TTC549 (cell line): ENCODE measurements around the gene MYO5B.

Source experiments
- FAIRE-seq: peaks from 2 replicates; lab custom pipeline; 2012; peaks lifted over from hg19 to GRCh38; lab: Jason Lieb, UNC

Gene MYO5B

DNA sequence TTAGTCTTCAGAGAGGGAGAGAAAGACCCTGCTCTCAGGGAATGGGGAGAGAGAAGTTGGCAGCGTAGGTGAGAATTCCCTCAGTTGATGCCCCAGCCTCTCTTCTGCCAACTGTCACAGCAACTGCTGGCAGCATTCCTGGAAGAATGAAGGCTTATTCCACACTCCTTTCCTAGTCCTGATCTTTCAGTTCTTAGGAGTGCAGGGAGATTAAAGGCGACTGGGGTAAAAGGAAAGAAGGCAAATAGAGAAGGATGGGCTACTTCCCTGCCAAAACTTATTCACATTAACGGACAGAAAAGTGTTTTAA, 315.7 kb downstream of the MYO5B start:
- FAIRE-seq: no peak

DNA sequence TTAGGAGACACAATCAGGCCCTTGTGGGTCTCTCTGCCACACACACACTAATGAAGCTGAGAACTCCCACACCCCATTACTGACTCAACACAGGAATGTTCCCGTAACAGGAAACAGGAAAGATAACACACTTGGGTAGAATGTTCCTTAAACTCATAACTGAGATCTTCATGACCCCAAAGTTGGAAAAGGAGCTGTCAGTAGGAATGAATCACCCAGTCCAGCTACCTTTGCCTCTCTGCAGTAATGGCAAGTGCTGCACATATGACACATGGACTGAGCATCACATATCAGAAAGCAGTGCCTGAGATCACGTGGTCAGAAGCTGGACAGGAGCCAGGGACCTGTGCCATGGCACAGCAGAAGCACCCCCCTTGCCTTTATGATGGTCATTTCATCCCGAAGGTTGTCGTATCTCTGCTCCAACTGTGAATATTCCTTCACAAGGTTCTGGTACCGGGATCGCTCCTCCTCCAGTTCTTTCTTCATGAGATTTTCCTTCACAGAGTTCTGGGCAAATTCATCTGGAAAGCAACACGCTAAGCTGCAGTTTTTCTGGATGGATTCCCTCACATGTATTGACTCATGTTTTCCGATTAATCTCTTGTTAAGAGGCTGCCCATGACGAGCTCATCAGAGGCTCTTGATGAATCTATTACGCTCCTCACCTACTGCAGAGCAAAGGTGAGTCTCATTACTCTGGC, 316.2 kb downstream of the MYO5B start:
- no peak for FAIRE-seq

DNA sequence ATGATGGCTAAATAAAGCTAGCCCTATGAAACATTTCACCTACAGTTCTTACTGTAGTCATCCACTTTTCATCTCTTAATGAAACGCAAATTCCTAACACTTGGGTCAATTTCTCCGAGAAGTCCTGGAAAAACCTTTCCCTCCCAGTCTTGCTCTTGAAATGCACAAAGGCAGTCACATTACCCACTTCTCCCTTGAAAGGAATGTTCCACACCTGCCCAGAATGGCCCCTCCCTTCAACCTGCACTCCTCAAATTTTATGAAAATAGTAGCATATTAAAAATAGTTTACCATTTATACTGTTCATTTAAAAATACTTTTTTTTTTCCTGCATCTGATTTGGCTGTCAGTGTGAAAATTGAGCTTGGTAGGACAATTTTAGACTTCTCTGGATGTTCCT, 316.9 kb downstream of the MYO5B start:
- FAIRE-seq: no peak

DNA sequence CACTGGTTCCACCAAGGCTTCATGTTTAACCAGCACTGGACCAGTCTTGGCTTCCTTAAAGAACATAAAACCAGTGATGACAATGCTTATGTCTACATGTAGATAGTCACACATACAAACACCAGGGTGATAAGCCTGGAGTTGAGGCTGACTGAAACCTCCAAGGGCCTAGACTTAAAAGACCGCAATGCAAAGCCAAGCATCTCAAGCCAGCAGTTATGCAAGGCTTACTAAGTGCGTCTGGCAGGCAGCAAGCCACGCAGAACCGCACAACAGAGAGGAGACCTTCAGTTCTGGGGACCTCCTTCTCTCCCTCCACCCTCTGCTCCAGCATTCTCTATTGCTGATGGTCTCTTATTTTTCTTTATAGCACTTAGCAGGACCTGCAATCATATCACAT, 318.4 kb downstream of the MYO5B start:
- no peak for FAIRE-seq

DNA sequence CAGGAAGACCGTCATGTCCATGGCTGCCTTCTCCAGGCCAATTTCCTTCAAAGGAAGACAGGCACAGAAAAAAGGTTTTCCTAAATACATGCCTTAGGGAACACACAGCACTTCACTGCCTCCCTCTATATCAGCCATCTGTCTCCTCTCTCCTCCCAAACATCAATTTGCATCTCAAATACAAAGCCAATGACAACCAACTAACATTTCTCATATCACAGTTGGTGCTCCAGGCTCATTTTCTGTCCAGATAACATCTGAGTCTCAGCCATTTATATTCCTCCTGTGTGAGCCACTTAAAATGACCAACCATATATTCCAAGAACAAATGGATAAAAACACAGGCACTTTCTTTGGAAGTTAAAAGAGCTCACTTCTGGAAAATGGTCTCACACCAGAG, 319.2 kb downstream of the MYO5B start:
- no peak for FAIRE-seq

DNA sequence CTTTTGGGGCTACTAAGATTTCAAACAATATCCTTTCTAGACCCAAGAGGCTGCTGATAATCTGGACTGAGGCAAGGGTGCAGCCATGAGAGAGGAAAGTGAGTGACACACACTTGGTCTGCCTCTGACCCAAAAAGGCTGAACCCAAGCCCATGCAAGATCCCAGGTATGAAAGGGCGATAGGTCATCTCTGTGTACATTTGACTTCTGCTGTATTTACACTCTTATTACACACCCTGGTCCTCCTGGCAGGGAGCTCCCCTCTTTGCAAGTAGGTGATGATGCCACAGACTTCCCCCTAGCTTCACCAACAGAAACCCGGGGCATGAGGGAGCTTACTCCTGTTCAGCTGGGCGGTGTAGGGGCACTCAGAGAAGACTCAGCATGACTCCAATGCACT, 319.8 kb downstream of the MYO5B start:
- no peak for FAIRE-seq

DNA sequence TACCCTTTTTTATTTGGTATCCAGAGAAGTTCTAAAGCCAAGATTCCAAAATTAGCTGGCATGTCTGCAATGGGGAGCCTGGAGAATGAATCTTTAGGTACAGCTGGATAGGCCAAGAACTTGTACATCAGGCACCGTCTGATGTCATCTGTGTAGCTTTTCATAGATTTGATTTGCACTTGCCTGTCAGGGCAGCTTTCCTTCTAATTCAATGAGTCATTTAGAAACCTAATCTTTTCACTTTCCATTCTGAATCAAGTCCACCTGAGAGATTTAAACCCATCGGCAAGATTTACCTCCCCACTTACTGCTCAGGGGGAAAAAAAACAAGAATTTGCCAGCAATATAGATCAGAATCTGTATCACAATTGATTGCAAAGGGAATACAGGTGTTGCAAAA, 320.7 kb downstream of the MYO5B start:
- FAIRE-seq: no peak

DNA sequence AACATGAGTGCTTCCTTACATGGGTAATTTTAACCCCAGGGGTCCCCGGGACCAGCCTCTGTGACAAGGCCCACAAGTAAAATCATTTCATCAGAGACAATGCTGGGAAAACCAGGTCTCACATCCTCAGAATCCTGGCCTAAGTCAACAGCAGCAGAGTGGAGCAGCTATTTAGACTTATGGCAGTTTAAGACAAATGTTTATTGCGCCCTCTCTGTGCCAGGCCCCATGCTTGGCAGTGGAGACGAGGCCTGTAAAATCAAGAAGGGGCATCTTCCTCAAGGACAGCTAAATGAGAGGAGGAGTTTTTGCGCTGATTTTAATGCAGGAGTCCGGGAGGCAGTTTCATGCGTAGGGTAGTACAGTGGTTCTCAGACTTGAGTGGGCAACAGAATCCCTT, 325.6 kb downstream of the MYO5B start:
- no peak for FAIRE-seq

DNA sequence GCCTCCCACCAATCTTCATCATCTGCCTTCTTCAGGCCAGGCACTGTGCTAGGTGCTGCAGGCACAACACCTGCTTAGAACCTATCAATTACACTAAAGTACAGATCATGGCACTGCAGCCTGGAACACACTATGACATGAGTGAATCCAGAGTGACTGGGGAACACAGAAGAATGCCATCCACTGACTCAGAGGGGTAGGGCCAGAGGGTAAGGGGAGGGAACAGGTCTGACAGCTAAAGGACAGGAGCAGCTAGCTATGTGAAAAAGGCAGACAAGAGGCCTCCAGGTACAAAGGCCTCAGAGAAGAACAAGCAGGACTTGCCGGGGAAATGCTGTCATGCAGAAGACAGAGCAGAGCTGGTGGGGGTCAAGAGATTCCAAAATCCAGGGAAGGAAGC, 328.3 kb downstream of the MYO5B start:
- no peak for FAIRE-seq

DNA sequence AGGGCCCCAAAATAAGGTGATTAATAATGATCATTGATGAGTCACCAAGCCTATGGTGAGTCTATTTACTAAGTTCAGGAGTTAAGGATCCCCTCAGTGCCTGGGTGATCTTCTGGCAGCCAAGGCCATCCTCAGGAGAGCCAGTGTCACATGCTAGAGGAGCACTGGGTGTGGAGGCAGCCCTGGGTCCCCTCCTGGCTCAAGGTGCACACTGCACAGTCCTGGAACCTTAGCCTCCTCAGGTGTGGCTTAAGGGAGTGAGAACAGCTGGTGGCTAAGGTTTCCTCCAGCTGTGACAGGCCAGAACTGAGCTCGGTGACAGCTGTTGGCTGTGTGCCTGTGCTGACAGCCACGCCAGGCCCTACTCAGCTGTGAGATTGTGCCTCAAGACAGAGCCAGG, 329.5 kb downstream of the MYO5B start:
- no peak for FAIRE-seq

DNA sequence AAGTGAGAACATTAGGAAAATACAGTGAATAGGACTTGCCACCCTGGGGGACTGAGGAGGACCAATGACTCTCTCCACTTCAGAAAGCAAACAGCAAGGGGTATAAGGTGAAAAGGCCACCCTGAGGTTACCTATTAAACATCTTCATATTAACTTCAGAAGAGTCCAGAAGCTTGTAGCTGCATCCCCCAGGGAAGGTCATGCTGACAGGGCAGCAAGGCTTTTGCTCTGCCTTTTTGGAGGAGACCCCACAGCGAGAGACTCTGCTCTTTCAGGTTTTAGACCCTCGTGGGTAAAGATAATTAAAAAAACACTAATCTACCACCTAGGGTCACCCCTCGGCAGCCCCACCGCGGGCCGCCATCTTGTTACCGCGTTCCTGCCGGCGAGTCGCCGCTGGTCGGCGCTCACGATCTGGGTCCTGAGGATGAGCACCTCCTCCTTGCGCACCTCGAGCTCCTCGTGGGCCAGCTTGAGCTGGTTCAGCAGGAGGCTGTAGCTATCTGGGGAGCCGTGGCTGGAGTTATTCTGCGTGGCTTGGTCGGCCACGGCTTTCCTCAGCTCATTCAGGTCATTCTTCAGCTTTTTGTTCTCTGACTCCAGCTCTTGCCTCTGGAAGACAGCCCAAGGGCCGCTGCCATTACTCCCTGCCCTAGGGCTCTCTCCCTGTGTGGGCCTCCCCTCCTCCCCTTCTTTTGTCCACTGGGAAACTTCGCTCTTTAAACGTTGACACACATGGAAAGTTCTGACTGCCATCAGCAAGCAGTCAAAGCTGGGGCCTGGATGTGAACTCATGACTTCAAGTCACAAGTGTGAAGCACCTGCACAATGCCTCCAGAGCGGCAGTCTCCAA, 331.0 kb downstream of the MYO5B start:
- no peak for FAIRE-seq

DNA sequence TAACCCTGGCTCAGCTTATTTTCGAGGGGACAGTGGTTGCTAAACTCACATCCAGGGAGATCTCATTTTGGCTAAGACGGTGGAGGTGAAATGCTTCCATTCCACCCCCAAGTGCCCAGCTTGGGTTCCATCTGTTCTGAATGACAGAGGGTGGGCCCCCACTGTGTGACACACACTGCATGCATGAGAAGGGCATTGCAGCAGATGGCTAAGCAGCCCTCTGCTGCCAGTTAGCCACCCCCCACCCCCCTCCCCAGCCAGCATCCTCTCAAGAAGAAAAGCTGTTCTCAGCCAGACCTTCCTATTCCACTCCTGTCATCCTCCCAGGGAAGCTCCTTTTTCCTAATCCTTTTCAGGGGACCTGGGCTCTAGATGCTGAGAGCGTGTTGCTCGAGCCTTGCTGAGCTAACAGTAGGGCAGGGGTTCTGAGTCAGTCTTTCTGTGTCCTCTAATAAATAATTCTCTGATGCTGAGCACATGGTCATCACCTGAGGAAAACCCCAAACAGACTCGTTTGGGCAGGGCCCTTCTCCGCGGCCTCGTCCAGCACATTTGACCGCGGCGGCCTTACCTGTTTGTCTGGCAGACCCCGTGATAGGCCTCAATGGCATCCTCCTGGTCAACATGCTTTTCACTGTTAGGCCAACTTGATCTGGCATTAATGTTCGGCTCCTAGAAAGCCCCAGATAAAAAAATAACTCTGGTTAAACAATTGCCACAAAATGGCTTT, 332.1 kb downstream of the MYO5B start:
- no peak for FAIRE-seq

DNA sequence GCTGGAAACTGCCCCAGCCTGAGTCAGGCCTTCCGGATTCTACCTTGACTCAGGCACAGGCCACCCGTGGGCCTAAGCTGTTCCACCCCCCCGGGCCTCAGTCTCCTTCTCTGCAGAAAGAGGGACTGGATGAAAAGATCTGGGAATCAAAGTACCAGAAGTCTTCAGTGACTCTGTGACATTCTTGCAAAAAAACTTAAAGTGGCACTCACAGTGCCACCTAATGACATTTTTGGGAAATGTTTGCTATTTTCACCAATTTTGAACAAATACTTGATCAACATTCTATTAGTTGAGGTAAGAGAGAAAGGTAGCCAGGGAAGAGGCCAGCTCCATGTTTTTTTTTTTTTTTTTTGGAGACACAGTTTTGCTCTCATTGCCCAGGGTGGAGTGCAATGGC, 333.3 kb downstream of the MYO5B start:
- peak; percentile 48 for FAIRE-seq

DNA sequence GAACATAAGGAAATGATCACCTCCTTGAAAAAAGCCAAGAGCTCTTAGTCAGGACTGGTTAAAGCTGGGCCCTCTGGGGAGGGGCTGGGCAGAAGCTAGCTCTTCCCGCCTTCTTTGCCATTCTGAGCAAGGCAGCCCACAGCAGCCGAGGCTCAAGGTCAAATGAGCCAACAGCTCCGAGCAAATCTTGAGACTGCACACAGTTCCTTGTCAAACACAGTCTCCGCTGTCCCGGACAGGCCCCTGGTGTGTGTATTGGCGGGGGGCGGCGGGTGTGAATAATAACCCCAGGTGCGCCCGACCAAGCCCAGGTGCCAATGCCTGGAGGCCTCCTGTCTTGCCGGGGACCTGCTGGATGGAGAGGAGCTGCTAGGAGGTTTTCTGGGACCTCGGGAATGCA, 335.2 kb downstream of the MYO5B start:
- no peak for FAIRE-seq

DNA sequence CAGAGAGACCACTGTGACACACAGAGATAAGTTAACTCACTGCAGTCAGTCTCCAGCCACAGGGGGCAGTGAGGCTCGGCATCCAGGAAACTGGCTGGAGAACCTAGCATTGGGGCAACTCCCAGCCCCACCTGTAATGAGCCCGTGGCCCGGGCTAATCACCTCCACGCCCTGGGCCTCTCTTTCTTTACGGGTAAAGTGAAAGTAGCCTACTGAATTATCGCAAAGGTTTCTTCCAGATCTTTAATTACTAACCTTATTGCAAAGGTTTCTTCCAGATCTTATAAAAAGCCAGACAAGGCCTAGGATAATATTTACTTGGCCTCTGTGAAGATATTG, 336.0 kb downstream of the MYO5B start:
- no peak for FAIRE-seq

DNA sequence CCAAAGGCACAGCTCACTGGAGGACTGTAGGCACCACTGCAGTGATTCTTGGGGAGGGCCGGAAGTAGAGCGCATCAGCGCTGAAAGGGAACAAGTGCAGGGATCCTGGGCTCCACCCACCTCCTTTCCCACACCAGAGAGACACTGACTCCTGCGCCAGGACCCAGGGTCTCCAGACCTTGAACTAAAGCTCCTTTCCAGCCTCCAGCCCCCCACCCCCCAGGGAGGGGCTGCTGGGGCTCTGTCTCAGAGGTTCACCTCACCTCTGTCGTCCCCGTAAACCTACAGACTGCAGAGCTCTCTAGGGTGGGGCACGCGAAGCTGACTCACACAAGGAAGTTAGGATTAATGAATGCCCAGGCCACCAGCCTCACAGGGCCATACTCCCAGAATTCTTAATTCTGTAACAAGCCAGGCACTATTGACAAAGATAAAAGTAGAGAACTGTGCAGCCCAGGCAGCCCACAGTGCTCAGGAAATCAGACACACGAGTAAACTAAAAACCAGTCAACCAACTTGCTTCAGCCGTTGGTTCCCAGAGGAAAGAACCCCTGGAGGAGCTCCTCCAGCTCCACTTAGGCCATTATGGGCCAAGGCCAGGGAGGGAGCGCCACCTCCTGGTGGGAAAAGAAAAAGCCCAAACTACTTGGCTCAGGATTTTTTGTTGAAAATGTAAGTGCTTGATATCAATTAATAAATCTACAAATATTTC, 336.5 kb downstream of the MYO5B start:
- peak; percentile 78 for FAIRE-seq

DNA sequence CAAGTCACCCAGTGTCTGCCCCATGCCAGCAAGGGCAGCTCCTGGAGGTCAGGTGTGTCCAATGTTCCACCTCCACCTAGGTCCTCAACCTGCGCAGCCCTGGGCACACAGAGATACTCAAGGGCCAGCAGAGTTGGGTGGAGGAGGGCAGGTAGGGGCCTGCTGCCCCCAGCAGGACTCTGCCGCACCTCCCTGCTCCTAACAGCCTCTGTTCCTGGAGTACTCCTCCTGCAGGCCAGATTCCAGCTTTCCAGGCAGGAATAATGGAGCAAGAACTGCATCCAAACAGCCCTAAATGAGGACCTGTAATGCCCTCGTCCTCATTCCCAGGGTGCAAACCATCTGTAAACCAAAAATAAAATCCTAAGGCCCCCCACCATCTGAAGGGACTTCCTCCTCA, 337.2 kb downstream of the MYO5B start:
- FAIRE-seq: no peak

DNA sequence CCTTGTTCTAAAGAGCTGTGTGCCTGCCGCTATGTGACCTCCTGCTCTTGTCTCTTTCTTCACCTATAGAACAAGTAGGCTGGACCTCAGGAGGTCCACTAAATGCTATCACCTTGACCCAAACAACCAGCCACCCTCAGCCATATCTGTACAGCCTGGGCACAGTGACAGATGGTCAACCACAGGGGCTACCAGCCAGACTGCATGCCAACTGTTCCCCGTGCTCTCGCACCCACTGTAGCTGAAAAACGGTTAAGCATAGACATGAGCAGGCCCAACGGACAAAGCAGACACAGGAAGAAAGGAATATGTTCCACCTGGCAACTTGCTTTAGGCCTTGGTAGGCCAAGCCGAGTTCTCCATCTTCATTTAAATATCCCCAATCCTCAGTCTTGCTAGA, 338.5 kb downstream of the MYO5B start:
- FAIRE-seq: no peak

DNA sequence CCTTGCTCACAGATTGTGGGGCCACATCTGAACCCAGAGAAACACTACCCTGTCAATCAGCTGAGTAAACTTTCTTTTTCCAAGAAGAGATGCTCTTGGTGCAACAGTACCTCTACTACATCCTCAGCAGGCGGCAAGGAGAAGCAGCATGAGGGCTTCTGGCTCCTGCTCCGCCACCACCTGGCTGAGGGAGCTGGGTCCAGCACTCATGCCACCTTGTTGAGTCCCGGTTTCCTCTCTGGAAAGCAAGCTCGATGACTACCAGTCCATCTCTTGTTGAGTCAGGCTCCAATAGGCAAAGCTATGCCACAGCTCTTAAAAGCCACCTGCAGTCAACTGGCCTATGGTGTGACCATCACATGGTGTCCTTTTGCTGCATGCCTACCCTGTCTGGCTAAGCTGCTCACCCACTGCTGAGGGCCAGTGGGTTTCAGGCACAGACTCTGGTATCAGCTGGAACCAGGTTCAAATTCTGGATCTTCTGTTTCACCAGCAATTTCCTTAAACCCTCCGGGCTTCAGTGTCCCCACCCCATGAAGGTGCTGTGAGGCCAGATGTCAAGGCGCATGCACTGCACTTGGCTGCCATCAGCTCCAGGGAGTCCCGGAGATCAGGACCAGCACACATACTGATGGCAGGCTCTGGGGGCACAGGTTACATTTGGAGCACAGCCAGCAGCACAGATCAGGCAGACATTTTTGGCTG, 339.1 kb downstream of the MYO5B start:
- no peak for FAIRE-seq

DNA sequence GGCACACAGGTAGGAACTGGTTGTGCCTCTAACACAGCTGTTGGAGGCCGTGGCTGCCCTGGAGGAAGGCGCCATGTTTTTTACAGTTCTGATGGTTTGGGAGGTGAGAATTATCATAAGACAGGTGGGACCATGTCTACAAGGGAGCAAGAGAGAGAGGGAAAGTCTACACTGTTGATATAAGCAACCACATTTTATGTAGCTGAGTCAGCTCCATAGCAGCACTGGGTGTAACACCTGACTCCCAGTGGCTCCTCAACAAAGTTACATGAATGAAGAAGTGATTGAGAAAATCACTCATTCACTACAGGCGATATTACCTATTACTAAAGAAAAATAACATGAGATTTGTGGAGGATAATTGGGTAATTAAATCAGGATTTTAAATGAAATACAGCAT, 340.3 kb downstream of the MYO5B start:
- no peak for FAIRE-seq

DNA sequence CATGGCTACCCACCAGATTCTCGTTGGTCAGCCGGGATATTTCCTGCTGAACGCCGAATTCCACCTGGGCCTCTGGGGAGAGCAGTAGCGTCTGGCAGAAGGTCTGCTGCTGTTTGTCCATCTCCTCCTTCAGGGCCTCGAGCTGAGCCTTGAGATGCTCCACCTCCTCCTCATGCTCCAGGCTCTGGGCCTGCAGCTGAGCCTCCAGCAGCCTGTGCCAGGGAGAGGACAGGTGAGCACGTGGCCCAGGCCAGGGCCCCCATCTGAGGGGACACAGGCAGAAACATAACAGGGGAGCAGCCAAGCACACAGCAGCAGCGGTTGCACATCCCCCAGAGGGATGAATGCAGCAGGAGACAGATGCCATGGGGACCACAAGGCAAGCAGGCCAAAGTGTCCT, 341.5 kb downstream of the MYO5B start:
- no peak for FAIRE-seq

DNA sequence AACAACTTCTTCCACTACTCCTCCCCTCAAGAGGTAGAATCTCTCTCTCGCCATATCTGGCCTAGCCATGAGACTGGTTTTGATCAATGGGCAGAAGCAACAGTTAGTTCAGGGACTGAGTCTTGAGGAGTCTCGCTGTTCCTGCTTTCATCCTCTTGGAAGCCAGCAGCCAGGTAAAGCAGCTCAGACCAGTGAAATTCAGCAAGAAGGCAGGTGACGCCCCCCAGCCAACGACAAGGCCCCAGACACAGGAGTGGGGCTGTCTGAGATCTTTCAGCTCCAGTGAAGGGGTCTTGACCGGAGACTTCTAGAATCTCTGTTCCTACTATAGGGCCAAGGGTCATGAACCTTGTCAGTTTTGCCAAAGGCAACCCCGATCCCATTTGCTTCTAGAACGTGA, 341.9 kb downstream of the MYO5B start:
- FAIRE-seq: no peak
